Endothelial cell of umbilical vein (primary cell): ENCODE data around the gene PIEZO2. TPM values are rescaled to one million over a fixed set of nuclear protein-coding genes. Genes with fewer than 3 reads are reported as not detected.

ENCODE experiments used
- BruUV-seq: library from RNA; stranded (reverse); fragments of 400-500 nt; replicated peaks from 2 replicates; lab custom pipeline; 2021; lab: Mats Ljungman, UMichigan
- CTCF ChIA-PET: fragments of 300-600, 350-600 bp; sonication (Branson Sonifier 250); formaldehyde crosslinking; loops from one replicate; lab custom pipeline; 2021; ENCODE audit warnings: antibody characterized with exemption, inconsistent platforms; lab: Charles Lee
- POLR2A ChIA-PET: fragments of 300-600, 350-600 bp; sonication (Branson Sonifier 250); formaldehyde crosslinking; loops from one replicate; lab custom pipeline; 2021; ENCODE audit warnings: antibody characterized with exemption, inconsistent platforms; lab: Charles Lee
- DNase-seq: peaks from one replicate; pipeline ENCODE4 v3.0.0-alpha.2; 2011; ENCODE audit warnings: low read depth, low spot score
- FAIRE-seq: peaks from 2 replicates; lab custom pipeline; 2011; peaks lifted over from hg19 to GRCh38; lab: Jason Lieb, UNC
- H2AFZ ChIP-seq: 2 replicates; pipeline ENCODE4 v1.6.0; 2012; ENCODE audit warnings: low read depth, low read length, control low read depth, inconsistent platforms
- H3K27ac ChIP-seq: 2 replicates; pipeline ENCODE4 v1.5.1; 2011; ENCODE audit warnings: low read depth, mild to moderate bottlenecking, control low read depth, low read length, moderate library complexity; ENCODE audit not compliant: insufficient read depth
- H3K27me3 ChIP-seq, 2 experiments: 2 replicates each; pipeline versions ENCODE4 v1.6.0 to v1.6.1; 2011; ENCODE audit warnings: low read length in 2 of 2, mixed read lengths in 1 of 2; ENCODE audit not compliant: control insufficient read depth in 2 of 2, insufficient read depth in 2 of 2
- H3K36me3 ChIP-seq, 2 experiments: 2 replicates in 1 of 2; 3 replicates in 1 of 2; pipeline ENCODE4 v1.5.1; 2011; ENCODE audit warnings: low read length in 2 of 2, mild to moderate bottlenecking in 1 of 2, moderate library complexity in 1 of 2; ENCODE audit not compliant: control insufficient read depth in 2 of 2, insufficient read depth in 2 of 2; ENCODE audit errors: extremely low read depth in 1 of 2
- H3K4me1 ChIP-seq: 3 replicates; pipeline ENCODE4 v1.5.1; 2011; ENCODE audit warnings: mild to moderate bottlenecking, low read length; ENCODE audit not compliant: control insufficient read depth, insufficient read depth; ENCODE audit errors: extremely low read depth
- H3K4me2 ChIP-seq: 2 replicates; pipeline ENCODE4 v1.6.1; 2011; ENCODE audit warnings: low read length, control low read depth, mixed read lengths; ENCODE audit not compliant: insufficient read depth
- H3K4me3 ChIP-seq, 3 experiments: fragments of 200-600 bp in 1 of 3; sonication (generic), shearing (Covaris generic) in 1 of 3; replicated peaks in 1 of 3; 2 replicates each; pipeline ENCODE4 v1.5.1; 2011 to 2016; ENCODE audit warnings: control low read depth in 3 of 3, low read length in 3 of 3, mild to moderate bottlenecking in 2 of 3, inconsistent platforms in 1 of 3, low read depth in 1 of 3, moderate library complexity in 1 of 3; ENCODE audit not compliant: insufficient read depth in 1 of 3
- H3K79me2 ChIP-seq: 2 replicates; pipeline ENCODE4 v1.6.0; 2012; ENCODE audit warnings: low read length, inconsistent platforms; ENCODE audit not compliant: control insufficient read depth, insufficient read depth
- H3K9ac ChIP-seq: replicated peaks from 2 replicates; pipeline ENCODE3; 2011; ENCODE audit warnings: low read length, control low read depth; ENCODE audit not compliant: insufficient read depth; ENCODE audit errors: extremely low read depth
- H3K9me1 ChIP-seq: replicated peaks from 3 replicates; pipeline ENCODE4 v1.6.0; 2011; ENCODE audit warnings: mild to moderate bottlenecking, low read length; ENCODE audit not compliant: control insufficient read depth, insufficient read depth; ENCODE audit errors: extremely low read depth
- H3K9me3 ChIP-seq: replicated peaks from 2 replicates; pipeline ENCODE4 v1.5.1; 2012; ENCODE audit warnings: low read length, inconsistent platforms; ENCODE audit not compliant: control insufficient read depth, insufficient read depth
- H4K20me1 ChIP-seq: replicated peaks from 2 replicates; pipeline ENCODE3; 2011; ENCODE audit warnings: mild to moderate bottlenecking, low read length; ENCODE audit not compliant: control insufficient read depth, insufficient read depth; ENCODE audit errors: extremely low read depth
- CTCF ChIP-seq, 2 donors: IDR thresholded peaks; 1 replicate in 1 of 2; 2 replicates in 1 of 2; pipeline ENCODE4 v1.5.1; 2011; ENCODE audit warnings: low read length in 2 of 2, mild to moderate bottlenecking in 2 of 2, moderate library complexity in 2 of 2, control low read depth in 1 of 2, inconsistent platforms in 1 of 2, low read depth in 1 of 2; ENCODE audit not compliant: insufficient read depth in 1 of 2; ENCODE audit errors: extremely low read depth in 1 of 2
- EZH2 ChIP-seq: IDR thresholded peaks from 2 replicates; pipeline ENCODE4 v1.6.1; 2012; ENCODE audit warnings: borderline replicate concordance, low read depth, mild to moderate bottlenecking, moderate library complexity, low read length, inconsistent platforms; ENCODE audit not compliant: severe bottlenecking
- FOS ChIP-seq: IDR thresholded peaks from 2 replicates; pipeline ENCODE4 v1.6.1; 2011; ENCODE audit warnings: mild to moderate bottlenecking, low read length, moderate library complexity, borderline replicate concordance; ENCODE audit not compliant: insufficient read depth
- GATA2 ChIP-seq: IDR thresholded peaks from 2 replicates; pipeline ENCODE4 v1.7.0; 2011; ENCODE audit warnings: low read depth, mild to moderate bottlenecking, moderate library complexity, mixed read lengths, low read length; ENCODE audit not compliant: insufficient read length, insufficient read depth
- JUN ChIP-seq: IDR thresholded peaks from 2 replicates; pipeline ENCODE4 v1.6.1; 2011; ENCODE audit warnings: borderline replicate concordance, low read depth; ENCODE audit not compliant: insufficient read length, insufficient read depth
- MAX ChIP-seq: IDR thresholded peaks from 2 replicates; pipeline ENCODE4 v1.6.1; 2011; ENCODE audit not compliant: insufficient read depth, insufficient read length
- MYC ChIP-seq: IDR thresholded peaks from one replicate; pipeline ENCODE4 v1.6.1; 2011; ENCODE audit warnings: mild to moderate bottlenecking, low read depth, low read length
- POLR2A ChIP-seq: IDR thresholded peaks from 2 replicates; pipeline ENCODE4 v1.6.1; 2012; ENCODE audit warnings: low read depth, mild to moderate bottlenecking, control low read depth, low read length
- POLR2AphosphoS5 ChIP-seq: IDR thresholded peaks from 2 replicates; pipeline ENCODE4 v1.6.1; 2012; ENCODE audit warnings: low read depth, mild to moderate bottlenecking, control low read depth, low read length, moderate library complexity; ENCODE audit not compliant: insufficient read depth
- dilution Hi-C: fragments of 300-500 bp; cut with MboI; formaldehyde crosslinking; loops from one replicate; pipeline ENCODE4 v1.15.0; 2019; ENCODE audit warnings: low sequenced_read_pairs; ENCODE audit not compliant: extremely low pct_ligation_motif_present
- intact Hi-C: fragments of 100-400 bp; cut with micrococcal nuclease; formaldehyde crosslinking; loops from one replicate; pipeline ENCODE4 v1.10.0; 2022
- polyA plus RNA-seq, 4 experiments: library from polyadenylated mRNA; depleted of rRNA in 3 of 4; stranded (reverse) in 3 of 4; unstranded in 1 of 4; fragments of >200 nt; gene quantifications; 2 replicates each; pipeline versions ENCODE4 v1.2.1 to v1.2.3, GENCODE V29; 2011 to 2012; ENCODE audit warnings: missing spikeins in 1 of 4
- total RNA-seq: library from RNA; stranded (reverse); gene quantifications from 2 replicates; pipeline ENCODE4 v1.2.3, GENCODE V29; 2021

Gene PIEZO2
- total and polyA plus RNA-seq, 2 donors (not counting 3 experiments of a cell fraction or from before 2014, with no cell fraction given) = 1.7 to 11.2 TPM

- CTCF ChIA-PET = interaction anchor here (1.0 to 1.2 kb wide), 2 partner anchors 8 to 263 kb away, joined by 3 to 4 read pairs; no protein-coding TSS in a partner anchor
- Histone ChIP-seq H4K20me1 (no peaks in the 10 kb centered on the region), H2AFZ (no peak overlapping the region), H3K9me1 (no peaks in the 10 kb centered on the region), H3K36me3 (no peaks in the 10 kb centered on the region), H3K4me2 (no peak overlapping the region), H3K27ac (no peak overlapping the region), H3K79me2 (no peaks in the 10 kb centered on the region), H3K4me1 (no peaks in the 10 kb centered on the region), H3K9ac (no peak overlapping the region), H3K9me3 (no peaks in the 10 kb centered on the region), H3K27me3 (no peaks in the 10 kb centered on the region), H3K4me3 (no peak overlapping the region)
- FAIRE-seq = no peak
- dilution Hi-C loops (no loop called here), intact Hi-C loops (no loop called here)
- POLR2A ChIA-PET = no interaction called here
- TF ChIP-seq CTCF (IDR thresholded peaks at IDR 0.05; ENCODE audit: extremely low read depth in 1 of 2, insufficient read depth in 1 of 2, low read depth in 1 of 2, low read length in 2 of 2) = no peak
- no peak for TF ChIP-seq MYC
- TF ChIP-seq FOS = no peak
- TF ChIP-seq POLR2A = no peak
- no peak for TF ChIP-seq JUN
- no peak for TF ChIP-seq EZH2
- TF ChIP-seq POLR2AphosphoS5 = no peak
- no peak for TF ChIP-seq GATA2
- TF ChIP-seq MAX = no peak
- no peak for DNase-seq
- no TSS peak for BruUV-seq
Observed at GRCh38 chr18:11113937-11114336, 35.4 kb downstream of the PIEZO2 start.
